Hepatocyte (in vitro differentiated cells): ENCODE measurements around the gene SCAMP3.

Experiments used
- CTCF ChIP-seq: fragments of 200-600 bp; sonication (generic); IDR thresholded peaks from 2 replicates; pipeline ENCODE4 v1.5.1; 2016; ENCODE audit warnings: antibody characterized with exemption, mild to moderate bottlenecking; ENCODE audit not compliant: poor library complexity
- EZH2 ChIP-seq: fragments of 200-600 bp; sonication (generic); IDR thresholded peaks from 2 replicates; pipeline ENCODE4 v1.6.1; 2016; ENCODE audit warnings: antibody characterized with exemption, mild to moderate bottlenecking, borderline replicate concordance
- EZH2phosphoT487 ChIP-seq: fragments of 200-600 bp; sonication (generic); IDR thresholded peaks from one replicate; pipeline ENCODE4 v1.6.1; 2018; ENCODE audit warnings: antibody characterized with exemption, mild to moderate bottlenecking, low read depth, moderate library complexity; ENCODE audit not compliant: unreplicated experiment, severe bottlenecking

- TF ChIP-seq CTCF (no peak), EZH2phosphoT487 (no peak), EZH2 (no peak)
Observed at GRCh38 chr1:155242805-155243358, 19.3 kb downstream of the SCAMP3 start.
